A549 treated with CpdA at 1 μM for 4 hours (cell line): ENCODE data around the gene SMAD1. TPM values are rescaled to one million over a fixed set of nuclear protein-coding genes. Genes with fewer than 3 reads are reported as not detected.

Experiments
- total RNA-seq: library from RNA; stranded (reverse); fragments of 200-300 nt; extraction: Qiagen RNA extraction; gene quantifications from 5 replicates; pipeline ENCODE4 v1.2.3, GENCODE V29; 2022; ENCODE audit warnings: low read depth

The SMAD1 gene
- total RNA-seq, result 10.2 to 11.2 TPM (median 10.8 TPM) in 5 replicates

DNA sequence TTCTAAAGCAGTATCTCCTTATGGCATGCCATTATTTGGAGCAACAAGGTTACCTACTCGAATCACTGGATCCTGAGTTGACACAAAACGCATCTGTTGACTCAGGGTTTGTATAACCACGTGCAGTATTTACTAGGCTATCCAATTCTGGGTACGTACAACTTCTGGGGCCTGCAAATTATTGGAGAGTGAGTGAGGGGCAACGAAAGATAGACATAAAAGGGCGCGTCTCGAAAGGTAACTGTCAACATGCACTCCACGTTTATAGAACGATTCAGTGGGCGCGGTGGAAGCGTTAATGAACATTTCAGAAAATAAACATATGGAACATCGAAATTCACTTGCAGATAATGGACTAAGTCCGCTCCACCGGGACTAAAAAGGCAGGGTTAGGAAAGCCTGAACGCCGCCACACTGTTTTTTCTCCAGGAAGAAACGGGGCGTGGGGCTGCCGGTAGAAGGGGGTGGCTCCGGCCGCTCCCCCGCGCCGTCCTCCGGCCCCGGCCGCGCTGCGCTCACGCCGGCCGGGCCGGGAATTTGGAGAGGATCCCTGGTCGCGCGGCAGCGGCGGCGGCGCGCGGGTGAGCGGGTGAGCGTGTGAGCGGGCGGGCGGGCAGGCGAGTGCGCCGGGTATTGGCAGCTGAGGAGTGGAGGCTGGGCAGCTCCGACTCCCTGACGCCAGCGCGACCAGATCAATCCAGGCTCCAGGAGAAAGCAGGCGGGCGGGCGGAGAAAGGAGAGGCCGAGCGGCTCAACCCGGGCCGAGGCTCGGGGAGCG is at the start of gene SMAD1:
Gene SMAD1, plus strand, starts transcription at position 690 of the 778 bp plus-strand sequence. CDS start 32,761 bp downstream, outside the sequence.

Other genes starting within 250 kb of the SMAD1 start
- 1.4 to 2.3 TPM (median 1.6 TPM) in 5 replicates for gene MMAA, start 137.5 kb downstream of the SMAD1 start, total RNA-seq
- gene C4orf51, start 198.3 kb downstream of the SMAD1 start, total RNA-seq, result not detected in 5 replicates